NCI-H82 treated with DMSO at 0.1 percent for 48 hours (cell line): ENCODE measurements around the gene TXNL4A.

Source experiments
- DNase-seq: peaks from one replicate; lab custom pipeline; 2025; ENCODE audit not compliant: unreplicated experiment; lab: John Stamatoyannopoulos, UW

TXNL4A gene

GRCh38 chr18:79949697-79950487 lies 38.5 kb downstream of the TXNL4A start:
- no peak for DNase-seq

GRCh38 chr18:79948719-79949411 lies 39.5 kb downstream of the TXNL4A start:
- no peak for DNase-seq

- no peak for DNase-seq
Measured at GRCh38 chr18:79947881-79948610, 40.3 kb downstream of the TXNL4A start.

- DNase-seq, result no peak
Measured at GRCh38 chr18:79947054-79947755, 41.2 kb downstream of the TXNL4A start.

GRCh38 chr18:79945118-79946042 lies 43.0 kb downstream of the TXNL4A start:
- DNase-seq, result no peak

- no peak for DNase-seq
Measured at GRCh38 chr18:79944746-79945117, 43.6 kb downstream of the TXNL4A start.

GRCh38 chr18:79944126-79944731 lies 44.1 kb downstream of the TXNL4A start:
- no peak for DNase-seq

- no peak for DNase-seq
Measured at GRCh38 chr18:79943608-79944125, 44.7 kb downstream of the TXNL4A start.

- DNase-seq, result no peak
Measured at GRCh38 chr18:79942786-79943607, 45.4 kb downstream of the TXNL4A start.

GRCh38 chr18:79942211-79942610 lies 46.2 kb downstream of the TXNL4A start:
- no peak for DNase-seq

GRCh38 chr18:79941473-79942119 lies 46.8 kb downstream of the TXNL4A start:
- no peak for DNase-seq

GRCh38 chr18:79940814-79941472 lies 47.4 kb downstream of the TXNL4A start:
- DNase-seq, result no peak

GRCh38 chr18:79940126-79940813 lies 48.1 kb downstream of the TXNL4A start:
- DNase-seq, result no peak

GRCh38 chr18:79939096-79939495 lies 49.3 kb downstream of the TXNL4A start:
- DNase-seq, result no peak

- DNase-seq, result no peak
Measured at GRCh38 chr18:79938196-79938595, 50.2 kb downstream of the TXNL4A start.

GRCh38 chr18:79937103-79937860 lies 51.1 kb downstream of the TXNL4A start:
- DNase-seq, result no peak
